Measurements from ENCODE around the gene NDUFA13.

The NDUFA13 gene

DNA sequence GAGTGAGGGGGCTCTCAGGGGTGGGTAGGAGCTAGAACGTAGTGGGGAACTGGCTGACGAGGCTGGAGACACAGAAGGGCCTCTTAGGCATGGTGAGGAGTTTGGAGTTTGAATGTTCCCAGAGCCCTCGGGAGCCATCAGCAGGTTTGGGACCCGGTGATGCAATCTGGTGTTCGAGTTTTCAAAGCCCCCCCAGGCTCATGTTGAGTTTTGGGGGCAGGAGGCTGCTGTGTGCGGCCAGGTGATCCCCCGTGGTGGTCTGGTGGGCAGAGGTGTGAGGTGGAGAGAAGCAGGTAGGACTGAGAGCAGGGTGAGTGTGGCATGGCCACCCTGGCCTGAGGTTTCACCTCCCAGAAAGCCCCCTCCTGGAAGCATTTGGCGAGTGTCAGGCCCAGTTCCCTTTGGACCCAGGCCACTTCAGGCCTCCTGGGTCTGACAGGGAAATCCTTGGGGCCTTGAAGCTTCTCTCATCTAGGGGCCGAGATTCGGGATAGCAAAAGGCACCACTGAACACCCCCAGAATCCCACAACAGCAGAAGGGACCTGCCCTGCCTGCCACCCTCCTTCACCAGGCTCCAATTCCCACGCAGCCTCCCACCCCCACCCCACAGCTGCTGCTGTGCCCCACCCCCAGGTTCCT is 13.9 kb downstream of the NDUFA13 start:
- Mint-ChIP-seq H3K4me1 (peaks cover 11% of the 10 kb centered on the region), H3K36me3 (peaks cover 21% of the 10 kb centered on the region), H3K27ac (no peak overlapping the region), H3K27me3 (no peaks in the 10 kb centered on the region), H3K9me3 (no peaks in the 10 kb centered on the region), H3K4me3 (no peak overlapping the region)
- CTCF ChIA-PET = interaction anchor here (1.2 kb wide), 2 partner anchors 115 to 134 kb away, joined by 3 read pairs; partner anchors contain the start of gene ATP13A1
- no peak for DNase-seq

DNA sequence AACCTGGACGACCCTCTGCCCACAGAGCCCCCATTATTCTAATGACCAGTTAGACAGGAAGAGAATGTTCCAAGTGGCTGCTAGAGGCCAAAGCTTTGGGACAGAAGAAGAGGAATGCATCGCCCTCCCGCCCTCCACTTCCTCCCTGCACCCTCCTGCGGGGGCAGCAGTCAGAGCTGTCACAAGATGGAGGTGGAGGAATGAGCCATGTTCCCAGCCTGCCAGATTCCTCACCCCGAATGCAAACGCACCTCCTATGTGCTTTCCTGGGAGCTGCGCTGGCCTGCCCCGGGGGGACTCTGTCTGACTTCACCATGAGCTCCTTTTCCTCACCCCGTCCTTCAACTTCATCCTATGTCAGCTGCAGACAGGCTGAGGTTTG is 14.4 kb downstream of the NDUFA13 start:
- Mint-ChIP-seq H3K36me3 (peaks cover 21% of the 10 kb centered on the region), H3K4me3 (no peak overlapping the region), H3K9me3 (no peaks in the 10 kb centered on the region), H3K4me1 (peaks cover 11% of the 10 kb centered on the region), H3K27ac (peak overlapping the region; percentile 77), H3K27me3 (no peaks in the 10 kb centered on the region)
- DNase-seq = no peak
- CTCF ChIA-PET = interaction anchor here (1.2 to 3.0 kb wide), 2 partner anchors 23 to 114 kb away, joined by 3 to 32 read pairs; no protein-coding TSS in a partner anchor

DNA sequence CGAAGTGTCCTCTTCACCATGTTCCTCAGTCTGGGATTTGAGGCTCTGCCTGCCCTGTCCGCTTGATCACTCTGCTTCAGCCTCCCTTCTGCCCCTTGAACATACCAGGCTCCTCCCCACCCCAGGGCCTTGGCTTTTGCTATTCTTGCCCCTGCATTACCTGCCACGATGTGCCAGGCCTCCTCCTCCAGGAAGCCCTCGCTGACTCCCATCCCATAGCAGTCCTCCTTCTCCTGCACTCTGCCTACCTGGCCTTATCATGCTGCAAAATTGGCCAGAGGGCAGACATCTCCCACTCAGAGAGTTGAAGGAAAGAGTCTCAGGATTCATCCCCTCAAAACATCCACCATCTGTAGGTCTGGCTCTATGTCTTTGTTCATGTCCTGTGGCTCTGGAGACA is 14.9 kb downstream of the NDUFA13 start:
- no peaks in the 10 kb centered on the region for H3K27me3 Mint-ChIP-seq
- peaks cover 11% of the 10 kb centered on the region for H3K4me1 Mint-ChIP-seq
- no peaks in the 10 kb centered on the region for H3K9me3 Mint-ChIP-seq
- no peak overlapping the region for H3K4me3 Mint-ChIP-seq
- CTCF ChIA-PET = interaction anchor here (1.0 to 3.0 kb wide), 5 partner anchors 23 to 119 kb away, joined by 3 to 38 read pairs (median 5); partner anchors contain the start of gene GMIP
- peaks cover 21% of the 10 kb centered on the region for H3K36me3 Mint-ChIP-seq
- peak overlapping the region; percentile 77 for H3K27ac Mint-ChIP-seq
- DNase-seq = no peak

DNA sequence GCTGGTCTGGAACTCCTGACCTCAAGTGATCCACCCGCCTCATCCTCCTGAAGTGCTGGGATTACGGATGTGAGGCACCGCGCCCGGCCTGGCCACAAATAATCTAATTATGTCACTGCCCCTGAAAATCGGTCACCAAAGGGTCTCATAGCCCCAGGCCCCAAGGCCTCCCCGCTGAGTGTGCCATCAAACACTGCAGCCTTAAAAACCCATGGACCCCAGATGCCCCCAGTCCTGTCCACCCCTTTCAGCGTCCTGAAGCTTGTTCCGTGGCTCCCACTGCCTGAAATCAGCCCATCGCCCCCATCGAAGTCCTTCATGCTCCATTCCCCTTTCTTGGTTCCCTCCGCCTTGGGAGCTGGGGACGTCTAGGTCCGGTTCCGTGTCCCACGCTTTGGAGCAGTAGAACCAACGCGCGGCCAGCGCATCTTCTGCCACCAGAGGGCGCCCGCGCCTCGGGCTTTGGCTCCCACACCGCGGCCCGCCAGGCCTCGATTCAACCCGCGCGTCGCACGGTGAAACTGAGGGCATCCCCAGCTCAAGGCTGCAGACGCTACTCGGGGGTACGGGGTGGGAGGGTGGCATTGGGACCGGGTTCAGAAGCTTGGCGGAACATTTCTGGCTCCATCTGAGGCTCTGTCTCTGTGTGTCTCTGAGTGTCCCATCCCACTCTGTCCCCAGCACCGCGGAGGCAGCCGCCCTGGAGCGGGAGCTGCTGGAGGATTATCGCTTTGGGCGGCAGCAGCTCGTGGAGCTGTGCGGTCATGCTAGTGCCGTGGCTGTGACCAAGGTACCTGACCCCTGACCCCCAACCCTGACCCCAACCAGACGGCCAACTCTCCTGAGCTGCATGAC is 16.2 kb downstream of the NDUFA13 start:
- CTCF ChIA-PET = interaction anchor here (0.7 to 3.0 kb wide), 24 partner anchors 9 to 428 kb away, joined by 3 to 38 read pairs (median 3); partner anchors contain the start of genes GMIP, NDUFA13 and TSSK6
- H3K27ac Mint-ChIP-seq = peak overlapping the region; percentile 53

DNA sequence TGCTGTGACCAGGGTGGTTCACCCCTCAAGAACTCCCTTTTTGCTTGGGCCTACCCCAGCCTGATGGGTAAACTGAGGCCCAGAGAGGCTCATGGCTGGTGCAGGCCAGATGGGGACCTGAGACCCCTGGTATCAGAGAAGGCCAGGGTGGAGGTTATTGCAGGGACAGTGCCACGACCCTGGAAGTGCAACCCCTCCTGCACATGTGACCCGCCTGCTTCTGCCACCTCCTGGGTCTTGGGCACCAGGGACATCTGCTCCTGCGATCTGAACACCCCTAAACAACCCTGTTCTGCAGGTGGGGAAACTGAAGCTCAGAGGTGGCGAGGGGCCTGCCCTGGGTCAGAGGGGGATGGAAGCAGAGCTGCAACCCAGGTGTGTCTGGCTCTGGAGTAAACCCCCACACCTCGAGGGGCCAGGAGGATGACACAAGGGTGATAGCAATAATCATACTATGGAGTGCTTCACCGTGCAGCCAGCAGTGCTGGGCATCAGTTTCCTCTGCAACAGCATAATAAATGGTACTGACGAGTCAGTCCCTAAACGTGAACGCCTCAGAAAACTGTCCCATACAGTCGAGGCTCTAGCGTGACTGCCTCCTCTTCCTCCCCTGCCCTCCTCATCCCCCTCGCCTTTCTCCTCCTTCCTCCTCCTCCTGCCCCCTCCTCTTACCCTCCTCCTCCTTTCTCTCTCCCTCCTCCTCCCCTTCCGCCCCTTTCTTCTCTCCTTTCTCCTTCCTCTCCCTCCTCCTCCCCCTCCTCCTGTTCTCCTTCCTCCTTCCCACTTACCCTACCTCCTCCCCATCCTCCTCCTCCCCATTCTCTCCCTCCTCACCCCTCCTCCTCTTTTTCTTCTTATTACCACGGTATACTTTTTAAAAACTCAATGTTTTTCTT is 17.0 kb downstream of the NDUFA13 start:
- Mint-ChIP-seq H3K27me3 (peaks cover 21% of the 10 kb centered on the region), H3K4me1 (peaks cover 16% of the 10 kb centered on the region)

More for the DNA sequence above, 16.2 kb downstream of the NDUFA13 start:
- H3K4me1 Mint-ChIP-seq = peaks cover 12% of the 10 kb centered on the region
- peaks cover 14% of the 10 kb centered on the region for H3K36me3 Mint-ChIP-seq
- peaks cover 12% of the 10 kb centered on the region for H3K27me3 Mint-ChIP-seq
- no peaks in the 10 kb centered on the region for H3K9me3 Mint-ChIP-seq
- peak; percentile 89 for DNase-seq
- no peak overlapping the region for H3K4me3 Mint-ChIP-seq

DNA sequence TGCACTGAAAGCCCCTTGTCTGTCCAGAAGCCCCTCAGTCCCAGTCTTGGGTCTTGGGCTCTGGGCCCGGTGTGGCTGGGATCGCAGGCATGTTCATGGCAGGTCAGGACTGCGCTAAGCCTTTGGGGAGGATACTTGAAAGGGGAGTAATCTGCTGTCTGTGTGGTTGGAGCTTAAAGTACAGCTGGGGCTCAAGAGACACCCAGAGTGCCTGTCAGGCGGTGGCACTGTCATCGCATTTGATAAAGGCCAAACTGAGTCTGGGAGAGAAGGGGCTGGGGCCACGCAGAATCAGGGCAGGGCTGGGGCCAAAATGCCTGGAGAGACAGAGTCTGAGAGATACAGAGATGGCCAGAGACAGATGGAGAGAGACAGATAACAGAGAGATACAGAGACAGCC is 17.8 kb downstream of the NDUFA13 start:
- Mint-ChIP-seq H3K4me3 (no peak overlapping the region), H3K36me3 (peaks cover 5% of the 10 kb centered on the region), H3K27ac (no peak overlapping the region), H3K4me1 (peaks cover 22% of the 10 kb centered on the region), H3K27me3 (peaks cover 29% of the 10 kb centered on the region), H3K9me3 (no peaks in the 10 kb centered on the region)
- CTCF ChIA-PET = no interaction called here
- no peak for DNase-seq

More for the DNA sequence above, 17.0 kb downstream of the NDUFA13 start:
- H3K9me3 Mint-ChIP-seq = no peaks in the 10 kb centered on the region
- DNase-seq = no peak
- CTCF ChIA-PET = interaction anchor here (0.7 to 3.0 kb wide), 19 partner anchors 8 to 427 kb away, joined by 3 to 38 read pairs (median 3); partner anchors contain the start of genes GMIP, NDUFA13 and TSSK6
- H3K27ac Mint-ChIP-seq = no peak overlapping the region
- peaks cover 9% of the 10 kb centered on the region for H3K36me3 Mint-ChIP-seq
- H3K4me3 Mint-ChIP-seq = no peak overlapping the region

DNA sequence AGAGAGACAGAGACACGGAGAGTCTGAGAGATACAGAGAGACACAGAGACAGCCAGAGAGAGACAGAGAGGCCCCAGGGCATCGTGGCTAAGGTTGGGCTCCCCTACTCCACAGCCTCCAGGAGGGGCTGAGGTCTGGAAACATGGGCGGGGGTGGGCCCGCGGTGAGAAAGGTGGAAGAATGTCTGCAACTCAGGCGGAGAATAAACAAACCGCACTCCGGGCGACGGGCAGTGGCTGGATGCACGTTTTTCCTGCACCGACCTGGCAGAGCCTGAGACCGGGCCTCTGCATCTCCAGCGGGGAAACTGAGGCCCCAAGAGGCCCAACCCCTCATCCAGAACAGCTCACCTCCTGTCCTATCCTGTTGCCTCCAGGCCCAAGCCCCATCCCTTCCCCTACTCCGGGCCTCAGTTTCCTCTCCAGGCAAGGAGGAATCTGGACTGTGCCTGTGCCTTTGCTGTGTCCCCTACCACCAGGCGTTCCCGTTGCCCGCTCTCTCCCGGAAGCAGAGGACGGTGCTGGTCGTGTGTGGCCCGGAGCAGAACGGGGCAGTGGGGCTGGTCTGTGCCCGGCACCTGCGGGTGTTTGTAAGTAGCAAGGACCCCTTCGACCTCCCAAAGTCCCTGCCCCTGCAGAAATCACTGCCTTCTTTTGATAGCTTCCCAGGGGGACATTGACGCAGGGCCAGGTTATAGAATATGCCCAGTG is 18.7 kb downstream of the NDUFA13 start:
- Mint-ChIP-seq H3K9me3 (no peaks in the 10 kb centered on the region), H3K36me3 (peaks cover 4% of the 10 kb centered on the region), H3K27me3 (peaks cover 38% of the 10 kb centered on the region), H3K4me1 (peaks cover 25% of the 10 kb centered on the region), H3K27ac (no peak overlapping the region), H3K4me3 (no peak overlapping the region)
- no peak for DNase-seq
- CTCF ChIA-PET = interaction anchor here (0.8 to 1.1 kb wide), 2 partner anchors 20 to 109 kb away, joined by 3 to 4 read pairs; partner anchors contain the start of gene GMIP

DNA sequence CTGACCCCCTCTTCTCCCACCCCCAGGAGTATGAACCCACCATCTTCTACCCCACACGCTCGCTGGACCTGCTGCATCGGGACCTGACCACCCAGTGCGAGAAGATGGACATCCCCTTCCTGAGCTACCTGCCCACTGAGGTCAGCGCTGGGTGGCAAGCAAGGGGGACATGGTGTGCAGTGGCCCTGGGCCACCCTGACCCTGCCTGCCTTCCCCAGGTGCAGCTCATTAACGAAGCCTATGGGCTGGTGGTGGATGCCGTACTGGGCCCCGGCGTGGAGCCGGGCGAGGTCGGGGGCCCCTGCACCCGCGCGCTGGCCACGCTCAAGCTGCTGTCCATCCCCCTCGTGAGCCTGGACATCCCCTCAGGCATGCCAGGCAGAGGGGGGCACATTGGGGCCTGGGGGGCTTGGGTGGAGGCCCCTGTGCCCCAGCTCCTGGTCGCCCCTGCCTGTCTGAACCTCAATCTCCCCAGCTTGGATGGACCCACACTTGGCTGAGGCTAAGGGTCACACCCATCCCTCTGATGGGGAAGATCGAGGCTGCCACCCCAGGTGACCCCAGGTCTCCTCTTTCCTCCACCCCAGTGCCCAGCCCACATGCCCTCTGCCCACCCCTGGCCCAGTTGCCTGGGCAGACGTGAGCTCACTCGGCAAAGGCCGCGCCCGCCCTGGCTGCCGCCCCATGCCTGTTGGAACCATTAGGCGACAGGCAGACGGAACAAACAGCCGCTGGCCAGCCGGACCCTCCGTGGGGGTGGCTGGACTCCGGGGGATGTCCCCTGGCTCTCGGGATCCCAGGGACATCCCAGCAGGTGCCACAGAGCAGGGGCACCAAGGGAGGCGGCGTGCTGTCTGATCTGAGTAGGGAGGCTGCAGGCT is 19.5 kb downstream of the NDUFA13 start:
- Mint-ChIP-seq H3K27ac (no peak overlapping the region), H3K9me3 (no peaks in the 10 kb centered on the region), H3K27me3 (peaks cover 46% of the 10 kb centered on the region), H3K36me3 (peaks cover 4% of the 10 kb centered on the region), H3K4me3 (no peak overlapping the region), H3K4me1 (peaks cover 26% of the 10 kb centered on the region)
- CTCF ChIA-PET = interaction anchor here (0.8 to 1.1 kb wide), 3 partner anchors 10 to 108 kb away, joined by 3 to 4 read pairs (median 3); partner anchors contain the start of gene GMIP
- DNase-seq = no peak

DNA sequence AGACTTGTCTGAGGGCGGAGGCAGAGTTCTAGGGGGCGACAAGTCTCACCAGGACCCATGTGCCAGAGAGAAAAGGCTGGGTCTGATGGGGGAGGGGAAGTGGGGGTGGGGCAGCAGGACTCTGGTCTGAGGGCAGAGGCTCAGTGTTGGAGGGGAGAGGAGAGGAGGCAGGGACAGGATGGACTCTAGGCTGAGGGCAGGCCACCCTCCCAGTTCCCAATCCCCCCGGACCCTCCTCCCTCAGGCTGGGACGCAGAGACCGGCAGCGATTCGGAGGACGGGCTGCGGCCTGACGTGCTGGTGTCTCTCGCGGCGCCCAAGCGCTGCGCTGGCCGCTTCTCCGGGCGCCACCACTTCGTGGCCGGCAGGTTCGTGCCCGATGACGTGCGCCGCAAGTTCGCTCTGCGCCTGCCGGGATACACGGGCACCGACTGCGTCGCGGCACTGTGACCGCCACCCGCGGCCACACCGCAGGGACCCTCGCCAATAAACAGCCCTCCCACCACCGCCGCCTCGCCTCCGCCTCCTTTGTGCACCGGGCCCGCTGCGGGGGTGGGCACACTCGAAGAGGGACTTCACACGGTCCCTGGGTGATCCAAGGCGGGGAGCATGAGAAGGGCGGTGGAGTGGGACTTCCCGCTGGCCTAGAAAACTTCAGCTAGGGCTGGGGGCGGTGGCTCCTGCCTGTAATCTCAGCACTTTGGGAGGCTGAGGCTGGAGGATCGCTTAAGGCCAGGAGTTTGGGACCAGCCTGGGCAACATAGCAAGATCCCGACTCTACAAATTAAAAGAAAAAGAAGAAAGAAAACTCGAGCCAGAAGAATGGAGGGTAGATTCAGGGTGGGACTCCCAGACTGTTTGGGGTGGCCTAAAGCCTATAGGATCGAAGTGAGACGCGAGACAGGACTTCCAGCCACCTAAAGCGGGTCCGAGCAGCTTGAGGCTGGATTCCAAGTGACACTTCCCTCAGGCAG is 21.3 kb downstream of the NDUFA13 start:
- H3K9me3 Mint-ChIP-seq = no peaks in the 10 kb centered on the region
- H3K27me3 Mint-ChIP-seq = peaks cover 63% of the 10 kb centered on the region
- DNase-seq = no peak
- no peaks in the 10 kb centered on the region for H3K36me3 Mint-ChIP-seq
- CTCF ChIA-PET = no interaction called here
- peaks cover 37% of the 10 kb centered on the region for H3K4me1 Mint-ChIP-seq
- H3K27ac Mint-ChIP-seq = peak overlapping the region; percentile 49
- no peak overlapping the region for H3K4me3 Mint-ChIP-seq

DNA sequence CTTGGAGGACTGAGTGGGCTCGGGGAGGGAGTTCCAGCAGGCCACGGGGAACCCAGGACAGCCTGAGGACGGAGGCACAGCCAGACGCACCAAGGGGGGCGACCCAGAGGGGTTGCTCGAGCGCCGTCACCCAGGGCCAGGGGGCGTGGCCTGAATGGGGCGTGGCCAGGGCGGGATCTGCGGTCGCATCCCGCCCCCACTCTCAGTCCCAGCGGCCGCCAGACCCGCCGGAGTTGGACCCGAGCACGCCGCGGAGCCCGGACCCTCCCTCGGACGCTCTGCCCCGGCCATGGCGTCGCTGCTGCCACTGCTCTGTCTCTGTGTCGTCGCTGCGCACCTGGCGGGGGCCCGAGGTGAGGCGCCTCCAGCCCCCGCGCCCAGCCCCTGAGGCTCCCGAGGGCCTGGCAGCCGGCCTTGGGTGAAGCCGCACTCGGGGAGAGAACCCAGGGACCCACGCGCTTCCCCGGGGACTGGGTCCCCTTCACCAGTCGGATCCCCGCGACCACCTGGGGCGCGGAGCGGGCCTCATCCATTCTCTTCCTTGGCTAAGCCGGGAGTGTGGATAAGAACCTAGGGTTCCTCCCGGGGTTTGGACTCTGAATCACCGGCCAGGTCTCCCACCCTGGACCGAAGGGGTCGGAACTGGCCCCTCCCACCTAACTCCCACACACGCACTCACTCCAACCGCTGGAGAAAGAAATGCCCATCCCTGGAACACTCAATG is 22.2 kb downstream of the NDUFA13 start, which contains the start of gene CILP2:
Gene CILP2, plus strand, starts transcription at position 205 of the 724 bp plus-strand sequence. Its CDS starts 85 bp downstream, at position 290.
- no peak within 1 kb of the TSS for H3K4me3 Mint-ChIP-seq
- peaks cover 37% of the 10 kb centered on the region for H3K4me1 Mint-ChIP-seq
- DNase-seq = peak; percentile 42
- CTCF ChIA-PET = interaction anchor here (1.2 kb wide), 1 partner anchor 17 kb away, joined by 6 read pairs; no protein-coding TSS in a partner anchor
- H3K27me3 Mint-ChIP-seq = peaks cover 68% of the 10 kb centered on the region
- peak within 1 kb of the TSS; percentile 49 for H3K27ac Mint-ChIP-seq
- H3K36me3 Mint-ChIP-seq = no peaks in the 10 kb centered on the region
- H3K9me3 Mint-ChIP-seq = no peaks in the 10 kb centered on the region

DNA sequence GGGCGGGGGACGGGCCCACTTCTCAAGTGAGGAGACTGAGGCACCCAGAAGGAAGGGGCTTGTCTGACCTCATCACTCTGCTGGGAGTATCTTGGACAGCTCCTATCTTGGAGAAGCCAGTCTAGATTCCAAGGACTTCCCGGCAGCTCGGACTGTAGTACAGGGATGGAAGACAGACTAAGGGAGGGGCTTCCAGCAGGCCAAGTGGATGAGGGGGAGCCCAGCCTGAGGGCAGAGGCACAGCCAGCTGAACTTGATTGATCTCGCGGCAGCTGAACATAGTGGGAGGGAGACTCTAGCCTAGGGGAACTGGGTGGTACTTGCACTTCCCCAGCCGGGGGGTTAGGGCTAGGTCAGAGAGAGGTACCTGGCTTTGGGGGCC is 22.8 kb downstream of the NDUFA13 start:
- CTCF ChIA-PET = interaction anchor here (1.2 kb wide), 1 partner anchor 16 kb away, joined by 6 read pairs; no protein-coding TSS in a partner anchor
- no peak for DNase-seq
- Mint-ChIP-seq H3K27ac (no peak overlapping the region), H3K36me3 (no peaks in the 10 kb centered on the region), H3K4me1 (peaks cover 37% of the 10 kb centered on the region), H3K27me3 (peaks cover 74% of the 10 kb centered on the region), H3K9me3 (no peaks in the 10 kb centered on the region), H3K4me3 (no peak overlapping the region)

Measured in activated naive CD4-positive, alpha-beta T cell treated with anti-CD3 and anti-CD28 coated beads, Interleukin-2, amount 10 ng/mL, durations not matched to agents 7 days and 5 days (primary cell).